Dermis blood vessel endothelial cell (primary cell): ENCODE results near the gene ANO10. TPM values are rescaled to one million over a fixed set of nuclear protein-coding genes. Genes with fewer than 3 reads are reported as not detected.

Experiments used
- total RNA-seq: library from RNA; depleted of rRNA; stranded (reverse); fragments of >200 nt; gene quantifications from 2 replicates; pipeline ENCODE4 v1.2.3, GENCODE V29; 2014

Gene ANO10
- total RNA-seq, 1 donor from 2014 or later, result 46.5 TPM

Other genes starting within 250 kb of the ANO10 start
- gene ABHD5, start 68.9 kb upstream of the ANO10 start, total RNA-seq, result 26.5 and 28.9 TPM in 2 replicates